Right atrium auricular region (tissue), 2 donors: ENCODE data around the gene RGS16. TPM values are rescaled to one million over a fixed set of nuclear protein-coding genes. Genes with fewer than 3 reads are reported as not detected.

ENCODE experiments used
- DNase-seq: peaks from one replicate; pipeline ENCODE4 v3.0.0-alpha.2; 2019; ENCODE audit warnings: low spot score
- H3K27ac ChIP-seq, 2 donors: fragments of 200-600 bp; sonication (generic); 1 replicate in 1 of 2; 2 replicates in 1 of 2; pipeline ENCODE4 v1.5.1; 2016 to 2019
- H3K27me3 ChIP-seq, 2 donors: fragments of 200-600 bp; sonication (generic); one replicate each; pipeline versions ENCODE4 v1.5.1 to v1.6.0; 2017 to 2019
- H3K36me3 ChIP-seq: fragments of 200-600 bp; sonication (generic); one replicate; pipeline ENCODE4 v1.5.1; 2016
- H3K4me1 ChIP-seq, 2 donors: fragments of 200-600 bp; sonication (generic); one replicate each; pipeline versions ENCODE4 v1.5.1 to v1.6.0; 2017 to 2019
- H3K4me3 ChIP-seq, 2 donors: fragments of 200-600 bp; sonication (generic); 1 replicate in 1 of 2; 2 replicates in 1 of 2; pipeline ENCODE4 v1.5.1; 2017 to 2019; ENCODE audit warnings: mild to moderate bottlenecking in 1 of 2, moderate library complexity in 1 of 2
- H3K9me3 ChIP-seq, 2 donors: fragments of 200-600 bp; sonication (generic); one replicate each; pipeline ENCODE4 v1.5.1; 2019
- total RNA-seq, 2 donors: library from RNA; depleted of rRNA; stranded (reverse); fragments of >200 nt; gene quantifications; one replicate each; pipeline ENCODE4 v1.1.0, GENCODE V29; 2016
- TF ChIP-seq, protein P1 (sequence below), 2 donors: fragments of 200-600 bp; sonication (generic); IDR thresholded peaks; one replicate each; pipeline ENCODE4 v1.5.1; 2019; ENCODE audit warnings: antibody characterized with exemption in 2 of 2

Gene RGS16
- total RNA-seq, 2 donors from 2014 or later = 1.4 to 2.2 TPM

DNA sequence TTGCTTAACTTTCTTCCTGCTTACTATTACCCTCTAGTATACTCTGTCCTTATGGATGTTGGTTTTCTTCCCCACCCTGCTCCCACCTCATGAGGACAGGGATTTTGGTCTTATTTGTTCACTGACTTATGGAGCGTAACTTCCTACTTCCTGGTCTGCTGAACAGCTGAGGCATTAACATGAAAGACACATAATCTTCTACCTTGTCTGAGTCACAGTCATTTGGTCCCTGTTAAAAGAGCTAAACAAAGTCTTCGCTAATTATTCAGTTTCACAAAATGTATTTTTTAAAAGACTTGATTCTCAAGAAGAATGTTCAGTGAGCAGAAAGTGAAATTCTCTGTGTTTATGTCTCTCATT lies 33.6 kb downstream of the RGS16 start:
- Histone ChIP-seq H3K36me3 (peaks cover 13% of the 10 kb centered on the region), H3K27me3 (no peaks in the 10 kb centered on the region), H3K9me3 (no peaks in the 10 kb centered on the region), H3K4me3 (no peak overlapping the region), H3K27ac (no peak overlapping the region), H3K4me1 (no peaks in the 10 kb centered on the region)
- DNase-seq = no peak
- TF ChIP-seq, protein P1, sequence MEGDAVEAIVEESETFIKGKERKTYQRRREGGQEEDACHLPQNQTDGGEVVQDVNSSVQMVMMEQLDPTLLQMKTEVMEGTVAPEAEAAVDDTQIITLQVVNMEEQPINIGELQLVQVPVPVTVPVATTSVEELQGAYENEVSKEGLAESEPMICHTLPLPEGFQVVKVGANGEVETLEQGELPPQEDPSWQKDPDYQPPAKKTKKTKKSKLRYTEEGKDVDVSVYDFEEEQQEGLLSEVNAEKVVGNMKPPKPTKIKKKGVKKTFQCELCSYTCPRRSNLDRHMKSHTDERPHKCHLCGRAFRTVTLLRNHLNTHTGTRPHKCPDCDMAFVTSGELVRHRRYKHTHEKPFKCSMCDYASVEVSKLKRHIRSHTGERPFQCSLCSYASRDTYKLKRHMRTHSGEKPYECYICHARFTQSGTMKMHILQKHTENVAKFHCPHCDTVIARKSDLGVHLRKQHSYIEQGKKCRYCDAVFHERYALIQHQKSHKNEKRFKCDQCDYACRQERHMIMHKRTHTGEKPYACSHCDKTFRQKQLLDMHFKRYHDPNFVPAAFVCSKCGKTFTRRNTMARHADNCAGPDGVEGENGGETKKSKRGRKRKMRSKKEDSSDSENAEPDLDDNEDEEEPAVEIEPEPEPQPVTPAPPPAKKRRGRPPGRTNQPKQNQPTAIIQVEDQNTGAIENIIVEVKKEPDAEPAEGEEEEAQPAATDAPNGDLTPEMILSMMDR (IDR thresholded peaks at IDR 0.05) = no peak

- no peaks in the 10 kb centered on the region for H3K9me3 ChIP-seq
- no peaks in the 10 kb centered on the region for H3K4me1 ChIP-seq
- no peaks in the 10 kb centered on the region for H3K27me3 ChIP-seq
- H3K27ac ChIP-seq = no peak overlapping the region
- TF ChIP-seq, protein P1 (IDR thresholded peaks at IDR 0.05) = no peak
- no peak overlapping the region for H3K4me3 ChIP-seq
- H3K36me3 ChIP-seq = peaks cover 11% of the 10 kb centered on the region
- DNase-seq = no peak
Observed at GRCh38 chr1:182569939-182570610, 34.1 kb downstream of the RGS16 start.

DNA sequence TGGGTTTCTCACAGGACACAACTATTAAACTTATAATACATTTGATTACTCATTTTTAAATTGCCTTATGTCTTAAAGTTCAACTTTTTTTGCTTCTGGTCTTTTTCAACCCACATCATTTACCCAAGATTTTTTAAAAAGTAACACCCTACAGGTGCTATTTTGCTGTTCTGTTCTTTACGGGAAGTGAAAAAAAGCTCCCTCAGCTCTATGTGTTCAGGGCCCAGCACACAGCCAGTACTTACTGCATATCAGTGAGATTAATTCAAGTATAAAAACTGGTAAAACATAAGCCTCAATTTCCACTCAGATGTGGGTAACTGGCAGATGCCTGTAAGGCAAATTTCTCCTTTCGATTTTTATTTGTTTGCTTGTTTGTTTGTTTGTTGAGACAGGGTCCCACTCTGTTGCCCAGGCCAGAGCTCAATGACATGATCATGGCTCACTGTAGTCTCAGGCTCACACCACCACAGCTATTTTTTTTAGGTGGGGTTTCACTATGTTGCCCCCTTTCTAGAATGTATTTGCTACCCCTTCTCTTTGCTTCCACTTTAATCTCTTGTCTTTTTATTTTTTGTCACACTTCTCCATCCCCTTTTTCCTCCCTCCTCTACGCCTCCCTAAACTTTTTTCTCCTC lies 35.4 kb downstream of the RGS16 start:
- TF ChIP-seq, protein P1 (IDR thresholded peaks at IDR 0.05) = no peak
- DNase-seq = no peak
- no peak overlapping the region for H3K4me3 ChIP-seq

DNA sequence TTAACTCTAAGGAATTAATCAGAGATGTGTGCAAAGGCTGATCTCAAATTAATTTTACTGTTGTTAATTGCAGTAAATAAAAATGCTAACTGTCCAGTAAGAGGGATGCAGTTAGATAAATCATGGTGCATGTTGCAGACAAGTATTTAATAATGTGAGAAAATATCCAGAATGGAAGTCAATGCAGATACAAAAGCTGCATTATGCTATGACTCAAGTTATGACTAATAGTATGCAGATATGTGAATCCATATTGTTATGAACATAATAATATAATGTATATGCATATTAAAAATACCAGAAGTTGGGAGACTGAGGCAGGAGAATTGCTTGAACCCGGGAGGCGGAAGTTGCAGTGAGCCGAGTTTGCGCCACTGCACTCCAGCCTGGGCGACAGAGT lies 36.6 kb downstream of the RGS16 start:
- TF ChIP-seq, protein P1 (IDR thresholded peaks at IDR 0.05) = no peak
- H3K27ac ChIP-seq = no peak overlapping the region
- H3K36me3 ChIP-seq = no peaks in the 10 kb centered on the region
- no peak overlapping the region for H3K4me3 ChIP-seq
- no peaks in the 10 kb centered on the region for H3K4me1 ChIP-seq
- no peak for DNase-seq
- no peaks in the 10 kb centered on the region for H3K27me3 ChIP-seq
- no peaks in the 10 kb centered on the region for H3K9me3 ChIP-seq

More for the DNA sequence above, 35.4 kb downstream of the RGS16 start:
- H3K27me3 ChIP-seq = no peaks in the 10 kb centered on the region
- no peak overlapping the region for H3K27ac ChIP-seq
- no peaks in the 10 kb centered on the region for H3K36me3 ChIP-seq
- H3K4me1 ChIP-seq = no peaks in the 10 kb centered on the region
- H3K9me3 ChIP-seq = no peaks in the 10 kb centered on the region

GRCh38 chr1:182565537-182565936 lies 38.7 kb downstream of the RGS16 start:
- H3K36me3 ChIP-seq = no peaks in the 10 kb centered on the region
- no peak overlapping the region for H3K4me3 ChIP-seq
- no peaks in the 10 kb centered on the region for H3K27me3 ChIP-seq
- DNase-seq = no peak
- TF ChIP-seq, protein P1 (IDR thresholded peaks at IDR 0.05) = no peak
- H3K9me3 ChIP-seq = no peaks in the 10 kb centered on the region
- H3K4me1 ChIP-seq = no peaks in the 10 kb centered on the region
- H3K27ac ChIP-seq = no peak overlapping the region
